Caco-2 (cell line): Measurements from ENCODE around the gene SEMA3C. TPM values are rescaled to one million over a fixed set of nuclear protein-coding genes. Genes with fewer than 3 reads are reported as not detected.

Source experiments
- BruUV-seq: library from RNA; stranded (reverse); fragments of 400-500 nt; replicated peaks from 2 replicates; lab custom pipeline; 2021; lab: Mats Ljungman, UMichigan
- CTCF ChIA-PET: fragments of 300-600 bp; sonication (Branson Sonifier 250); formaldehyde crosslinking; loops from one replicate; lab custom pipeline; 2022; ENCODE audit warnings: antibody characterized with exemption; lab: Charles Lee
- POLR2A ChIA-PET: fragments of 300-600 bp; sonication (Branson Sonifier 250); formaldehyde crosslinking; loops from one replicate; lab custom pipeline; 2022; ENCODE audit warnings: antibody characterized with exemption; lab: Charles Lee
- DNase-seq, 2 experiments: peaks; one replicate each; pipeline versions ENCODE4 v3.0.0 to v3.0.0-alpha.2; 2020 to 2022
- H3K27me3 ChIP-seq: replicated peaks from 2 replicates; pipeline ENCODE4 v1.6.0; 2011; ENCODE audit warnings: low read length; ENCODE audit not compliant: control insufficient read depth, insufficient read depth
- H3K36me3 ChIP-seq: 2 replicates; pipeline ENCODE4 v1.5.1; 2011; ENCODE audit warnings: low read length; ENCODE audit not compliant: control insufficient read depth, insufficient read depth
- H3K4me1 ChIP-seq: fragments of 250-450 bp; sonication (Bioruptor Pico); 2 replicates; pipeline ENCODE4 v1.5.1; 2020; ENCODE audit warnings: mild to moderate bottlenecking
- H3K4me3 ChIP-seq: 2 replicates; pipeline ENCODE4 v1.5.1; 2011; ENCODE audit warnings: low read depth, mild to moderate bottlenecking, control low read depth, low read length
- H3K9me3 ChIP-seq: fragments of 250-450 bp; sonication (Bioruptor Pico); 2 replicates; pipeline ENCODE4 v1.5.1; 2020; ENCODE audit warnings: mild to moderate bottlenecking, moderate library complexity
- H3K27ac Mint-ChIP-seq: one replicate; pipeline ENCODE4 v1.8.0; 2022; ENCODE audit warnings: mixed read lengths; ENCODE audit not compliant: unreplicated experiment
- H3K27me3 Mint-ChIP-seq: one replicate; pipeline ENCODE4 v1.8.0; 2022; ENCODE audit warnings: mixed read lengths; ENCODE audit not compliant: insufficient read depth, unreplicated experiment
- H3K36me3 Mint-ChIP-seq: one replicate; pipeline ENCODE4 v1.8.0; 2022; ENCODE audit warnings: mild to moderate bottlenecking, mixed read lengths; ENCODE audit not compliant: insufficient read depth, unreplicated experiment
- H3K4me1 Mint-ChIP-seq: one replicate; pipeline ENCODE4 v1.8.0; 2022; ENCODE audit warnings: low read depth, mixed read lengths; ENCODE audit not compliant: unreplicated experiment
- H3K4me3 Mint-ChIP-seq: one replicate; pipeline ENCODE4 v1.8.0; 2022; ENCODE audit warnings: mild to moderate bottlenecking, moderate library complexity, mixed read lengths; ENCODE audit not compliant: unreplicated experiment
- H3K9me3 Mint-ChIP-seq: one replicate; pipeline ENCODE4 v1.8.0; 2022; ENCODE audit warnings: mixed read lengths; ENCODE audit not compliant: unreplicated experiment
- intact Hi-C: fragments of 100-400 bp; cut with micrococcal nuclease; formaldehyde crosslinking; loops from one replicate; pipeline ENCODE4 v1.10.0; 2022; ENCODE audit not compliant: unreplicated experiment
- total RNA-seq: library from RNA; stranded (reverse); gene quantifications from 2 replicates; pipeline ENCODE4 v1.2.3, GENCODE V29; 2022
- TF ChIP-seq, protein P1 (sequence below), 2 experiments: fragments of 200-600 bp in 1 of 2; IDR thresholded peaks; 1 replicate in 1 of 2; 2 replicates in 1 of 2; pipeline versions ENCODE4 v1.5.1 to v1.8.0; 2011 to 2022; ENCODE audit warnings: antibody characterized with exemption in 1 of 2, control low read depth in 1 of 2, inconsistent platforms in 1 of 2, low read depth in 1 of 2, low read length in 1 of 2, mild to moderate bottlenecking in 1 of 2, moderate library complexity in 1 of 2; ENCODE audit not compliant: insufficient read depth in 1 of 2, severe bottlenecking in 1 of 2, unreplicated experiment in 1 of 2

The SEMA3C gene
- total RNA-seq, 1 experiment from 2014 or later = 25.8 TPM

DNA sequence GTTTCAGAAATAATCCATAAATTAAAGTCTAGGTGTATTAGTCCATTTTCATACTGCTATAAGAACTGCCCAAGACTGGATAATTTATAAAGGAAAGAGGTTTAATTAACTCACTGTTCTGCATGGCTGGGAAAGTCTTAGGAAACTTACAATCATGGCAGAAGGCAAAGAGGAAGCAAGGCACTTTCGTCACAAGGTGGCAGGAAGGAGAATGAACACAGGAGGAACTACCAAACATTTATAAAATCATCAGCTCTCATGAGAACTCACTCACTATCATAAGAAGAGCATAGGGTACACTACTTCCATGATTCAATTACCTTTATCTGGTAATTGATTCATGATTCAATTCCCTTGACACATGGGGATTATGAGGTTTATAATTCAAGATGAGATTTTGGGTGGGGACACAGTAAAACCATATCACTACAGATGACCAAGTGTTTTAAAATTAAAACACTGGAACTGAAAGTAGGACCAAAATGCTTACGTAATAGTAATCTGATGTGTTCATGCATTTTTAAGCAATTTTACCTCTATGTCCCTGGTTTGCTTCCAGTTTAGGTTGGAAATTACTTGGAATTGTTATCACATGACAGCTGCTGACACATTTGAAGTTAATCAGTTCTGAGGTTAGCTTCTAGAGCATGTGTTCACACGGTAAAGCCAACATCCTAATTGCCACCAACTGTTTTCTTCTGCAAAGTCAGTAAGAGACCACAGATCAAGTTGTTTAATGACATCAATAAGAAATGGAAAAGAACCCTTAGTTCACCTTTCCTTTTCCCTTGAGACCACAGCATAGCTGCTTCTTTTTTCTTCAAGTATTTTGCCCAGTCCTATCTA, 48.4 kb upstream of the SEMA3C start:
- Histone ChIP-seq H3K9me3 (no peaks in the 10 kb centered on the region), H3K27me3 (no peaks in the 10 kb centered on the region), H3K36me3 (no peaks in the 10 kb centered on the region), H3K4me1 (no peaks in the 10 kb centered on the region), H3K4me3 (no peak overlapping the region)
- POLR2A ChIA-PET = no interaction called here
- CTCF ChIA-PET = no interaction called here
- no peak for DNase-seq
- Mint-ChIP-seq H3K27ac (no peak overlapping the region), H3K9me3 (no peaks in the 10 kb centered on the region), H3K36me3 (no peaks in the 10 kb centered on the region), H3K27me3 (no peaks in the 10 kb centered on the region), H3K4me1 (no peaks in the 10 kb centered on the region), H3K4me3 (no peak overlapping the region)
- intact Hi-C loops = no loop called here
- no TSS peak for BruUV-seq
- TF ChIP-seq, protein P1, sequence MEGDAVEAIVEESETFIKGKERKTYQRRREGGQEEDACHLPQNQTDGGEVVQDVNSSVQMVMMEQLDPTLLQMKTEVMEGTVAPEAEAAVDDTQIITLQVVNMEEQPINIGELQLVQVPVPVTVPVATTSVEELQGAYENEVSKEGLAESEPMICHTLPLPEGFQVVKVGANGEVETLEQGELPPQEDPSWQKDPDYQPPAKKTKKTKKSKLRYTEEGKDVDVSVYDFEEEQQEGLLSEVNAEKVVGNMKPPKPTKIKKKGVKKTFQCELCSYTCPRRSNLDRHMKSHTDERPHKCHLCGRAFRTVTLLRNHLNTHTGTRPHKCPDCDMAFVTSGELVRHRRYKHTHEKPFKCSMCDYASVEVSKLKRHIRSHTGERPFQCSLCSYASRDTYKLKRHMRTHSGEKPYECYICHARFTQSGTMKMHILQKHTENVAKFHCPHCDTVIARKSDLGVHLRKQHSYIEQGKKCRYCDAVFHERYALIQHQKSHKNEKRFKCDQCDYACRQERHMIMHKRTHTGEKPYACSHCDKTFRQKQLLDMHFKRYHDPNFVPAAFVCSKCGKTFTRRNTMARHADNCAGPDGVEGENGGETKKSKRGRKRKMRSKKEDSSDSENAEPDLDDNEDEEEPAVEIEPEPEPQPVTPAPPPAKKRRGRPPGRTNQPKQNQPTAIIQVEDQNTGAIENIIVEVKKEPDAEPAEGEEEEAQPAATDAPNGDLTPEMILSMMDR (IDR thresholded peaks at IDR 0.05; ENCODE audit: insufficient read depth in 1 of 2, low read depth in 1 of 2, low read length in 1 of 2, severe bottlenecking in 1 of 2, unreplicated experiment in 1 of 2) = no peak

DNA sequence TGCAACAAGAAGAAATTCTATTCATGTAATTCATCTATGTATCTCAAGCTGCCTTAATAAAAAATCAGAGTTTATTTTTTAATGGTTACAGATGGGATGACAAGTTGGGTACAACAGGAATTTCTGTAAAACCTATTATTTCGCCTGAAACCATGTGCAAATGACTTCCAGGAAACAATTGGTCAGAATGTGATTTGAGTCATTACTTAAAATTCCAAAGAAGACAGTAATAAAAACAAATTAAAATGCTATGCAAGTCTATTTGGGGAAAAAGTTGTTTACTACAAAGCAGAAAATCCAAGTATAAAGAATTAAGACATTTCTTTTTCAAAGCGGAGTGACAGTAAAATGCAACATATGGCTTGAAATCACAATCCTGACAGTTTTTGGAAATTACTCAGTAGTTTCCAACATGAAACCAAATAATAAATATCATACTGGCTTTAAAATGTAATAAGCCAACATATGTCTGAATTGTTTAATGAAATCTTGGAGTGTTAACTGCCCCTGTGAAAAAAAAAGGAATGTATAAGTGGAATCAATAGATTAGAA, 41.5 kb upstream of the SEMA3C start:
- H3K36me3 Mint-ChIP-seq = no peaks in the 10 kb centered on the region
- Histone ChIP-seq H3K4me1 (0 out of 2 replicates have a peak, but pooled peaks cover 3% of the 10 kb centered on the region), H3K36me3 (no peaks in the 10 kb centered on the region), H3K4me3 (no peak overlapping the region), H3K27me3 (no peaks in the 10 kb centered on the region), H3K9me3 (no peaks in the 10 kb centered on the region)
- ChIA-PET POLR2A (no interaction called here), CTCF (no interaction called here)
- no peak for DNase-seq
- no TSS peak for BruUV-seq
- no peaks in the 10 kb centered on the region for H3K27me3 Mint-ChIP-seq
- intact Hi-C loops = no loop called here
- TF ChIP-seq, protein P1 (IDR thresholded peaks at IDR 0.05; ENCODE audit: insufficient read depth in 1 of 2, low read depth in 1 of 2, low read length in 1 of 2, severe bottlenecking in 1 of 2, unreplicated experiment in 1 of 2) = no peak
- H3K9me3 Mint-ChIP-seq = no peaks in the 10 kb centered on the region
- no peak overlapping the region for H3K4me3 Mint-ChIP-seq
- no peaks in the 10 kb centered on the region for H3K4me1 Mint-ChIP-seq
- H3K27ac Mint-ChIP-seq = no peak overlapping the region

DNA sequence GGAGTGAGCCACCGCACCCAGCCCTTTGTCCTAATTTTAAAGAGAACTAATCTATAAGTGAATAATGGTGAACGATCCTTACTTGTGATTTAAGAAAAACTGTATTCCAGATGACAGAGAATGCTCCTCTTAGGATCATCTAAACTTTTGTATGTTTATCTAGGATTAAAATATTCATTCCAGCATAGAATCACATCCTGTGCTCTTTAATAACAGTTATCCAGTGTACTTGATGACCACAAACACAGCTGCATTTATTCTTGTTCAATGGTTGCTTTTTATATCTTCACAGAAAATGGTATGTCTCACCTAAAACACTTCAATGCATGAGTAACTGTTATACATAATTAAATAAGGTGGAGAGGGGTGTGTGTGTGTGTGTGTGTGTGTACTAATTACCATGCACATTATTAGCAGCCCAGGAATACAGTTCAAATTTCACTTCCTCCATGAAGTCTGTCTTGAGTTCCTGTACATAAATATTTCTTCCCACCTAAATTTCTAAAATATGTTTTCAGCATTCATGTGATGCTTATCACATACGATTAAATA, 38.5 kb upstream of the SEMA3C start:
- ChIA-PET POLR2A (no interaction called here), CTCF (no interaction called here)
- Mint-ChIP-seq H3K4me3 (no peak overlapping the region), H3K36me3 (no peaks in the 10 kb centered on the region), H3K27me3 (no peaks in the 10 kb centered on the region), H3K4me1 (no peaks in the 10 kb centered on the region), H3K9me3 (no peaks in the 10 kb centered on the region), H3K27ac (no peak overlapping the region)
- Histone ChIP-seq H3K4me1 (0 out of 2 replicates have a peak, but pooled peaks cover 3% of the 10 kb centered on the region), H3K4me3 (no peak overlapping the region), H3K9me3 (no peaks in the 10 kb centered on the region), H3K27me3 (no peaks in the 10 kb centered on the region), H3K36me3 (no peaks in the 10 kb centered on the region)
- intact Hi-C loops = no loop called here
- TF ChIP-seq, protein P1 (IDR thresholded peaks at IDR 0.05; ENCODE audit: insufficient read depth in 1 of 2, low read depth in 1 of 2, low read length in 1 of 2, severe bottlenecking in 1 of 2, unreplicated experiment in 1 of 2) = no peak
- BruUV-seq = no TSS peak
- DNase-seq = no peak
